Osteoblast (primary cell): Measurements from ENCODE around the gene ANO6. TPM values are rescaled to one million over a fixed set of nuclear protein-coding genes. Genes with fewer than 3 reads are reported as not detected.

Source experiments
- DNase-seq: peaks from one replicate; pipeline ENCODE4 v3.0.0; 2011; ENCODE audit warnings: low spot score, mixed read lengths; ENCODE audit not compliant: insufficient read length; ENCODE audit errors: missing footprints
- H2AFZ ChIP-seq: 2 replicates; pipeline ENCODE4 v1.6.0; 2011; ENCODE audit warnings: mild to moderate bottlenecking, low read length
- H3K27ac ChIP-seq: 2 replicates; pipeline ENCODE4 v1.5.1; 2011; ENCODE audit warnings: mild to moderate bottlenecking, low read depth, low read length, moderate library complexity
- H3K27me3 ChIP-seq: 2 replicates; pipeline ENCODE4 v1.6.0; 2012; ENCODE audit warnings: mild to moderate bottlenecking, control low read depth, inconsistent platforms, low read length, moderate library complexity; ENCODE audit not compliant: insufficient read depth
- H3K36me3 ChIP-seq: 2 replicates; pipeline ENCODE4 v1.5.1; 2011; ENCODE audit warnings: mild to moderate bottlenecking, low read length, control low read depth, moderate library complexity; ENCODE audit not compliant: insufficient read depth
- H3K4me1 ChIP-seq: 2 replicates; pipeline ENCODE4 v1.5.1; 2011; ENCODE audit warnings: mild to moderate bottlenecking, low read length, control low read depth, moderate library complexity; ENCODE audit not compliant: insufficient read depth
- H3K4me2 ChIP-seq: 2 replicates; pipeline ENCODE4 v1.6.0; 2011; ENCODE audit warnings: mild to moderate bottlenecking, low read length; ENCODE audit not compliant: insufficient read depth
- H3K4me3 ChIP-seq: fragments of 200-600 bp; sonication (generic); 3 replicates; pipeline ENCODE4 v1.5.1; 2012; ENCODE audit warnings: mild to moderate bottlenecking, low read length, inconsistent platforms; ENCODE audit not compliant: insufficient read depth
- H3K79me2 ChIP-seq: 2 replicates; pipeline ENCODE4 v1.6.0; 2012; ENCODE audit warnings: mild to moderate bottlenecking, low read length, control low read depth, inconsistent platforms; ENCODE audit not compliant: insufficient read depth
- H3K9me3 ChIP-seq: 2 replicates; pipeline ENCODE4 v1.5.1; 2011; ENCODE audit warnings: low read depth, low read length, control low read depth
- H4K20me1 ChIP-seq: 2 replicates; pipeline ENCODE4 v1.6.0; 2012; ENCODE audit warnings: mild to moderate bottlenecking, low read length, control low read depth; ENCODE audit not compliant: insufficient read depth
- CTCF ChIP-seq: IDR thresholded peaks from 2 replicates; pipeline ENCODE4 v1.5.1; 2011; ENCODE audit warnings: mild to moderate bottlenecking, low read depth, low read length, moderate library complexity; ENCODE audit errors: extremely low read depth
- total RNA-seq: library from RNA; depleted of rRNA; stranded (reverse); fragments of >200 nt; gene quantifications from 2 replicates; pipeline ENCODE4 v1.2.3, GENCODE V29; 2012

ANO6 gene
- total RNA-seq, 1 donor = 49.9 TPM

DNA sequence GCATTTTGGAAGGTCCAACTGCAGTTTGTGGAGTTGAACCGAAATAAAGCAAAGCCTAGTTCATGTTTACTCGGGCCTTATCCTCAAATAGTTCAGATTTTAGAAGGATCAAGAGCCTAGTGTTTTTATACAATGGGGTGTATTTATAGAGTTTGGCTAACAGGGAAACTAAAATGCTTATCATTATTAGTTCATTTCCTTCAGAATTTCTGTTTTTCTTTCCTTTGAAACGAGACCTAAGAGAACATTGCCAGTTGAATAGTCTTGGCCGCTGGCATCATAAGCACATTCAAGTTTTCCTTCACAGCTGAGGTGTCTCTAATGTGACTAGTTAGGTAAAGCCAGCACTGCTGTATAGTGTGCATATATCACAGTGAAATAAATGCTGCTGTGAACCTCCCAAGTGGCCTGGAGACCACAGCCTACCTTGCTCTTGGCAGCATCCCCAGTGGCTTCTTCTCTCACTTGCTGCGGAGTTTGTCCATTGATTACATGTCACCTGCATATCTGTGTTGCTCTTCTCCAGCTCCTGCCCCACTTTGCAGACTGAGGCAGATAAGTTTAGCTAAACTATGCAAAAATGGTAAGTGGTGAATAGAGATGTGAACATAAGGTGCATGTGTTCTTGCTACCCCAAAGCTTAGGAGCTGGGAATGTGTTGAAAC is 88.8 kb downstream of the ANO6 start:
- peak; percentile 42 for DNase-seq
- Histone ChIP-seq H3K4me3 (no peak overlapping the region), H2AFZ (no peak overlapping the region), H3K27ac (peak overlapping the region; percentile 34), H3K4me2 (no peak overlapping the region), H3K4me1 (peaks cover 9% of the 10 kb centered on the region), H3K36me3 (no peaks in the 10 kb centered on the region), H3K79me2 (peaks cover 20% of the 10 kb centered on the region), H3K27me3 (no peaks in the 10 kb centered on the region), H3K9me3 (no peaks in the 10 kb centered on the region), H4K20me1 (no peaks in the 10 kb centered on the region)
- no peak for TF ChIP-seq CTCF

GRCh38 chr12:45305907-45306306 is 90.0 kb downstream of the ANO6 start:
- Histone ChIP-seq H3K4me3 (no peak overlapping the region), H3K4me2 (no peak overlapping the region), H2AFZ (no peak overlapping the region), H3K9me3 (no peaks in the 10 kb centered on the region), H3K79me2 (peaks cover 17% of the 10 kb centered on the region), H3K4me1 (peaks cover 18% of the 10 kb centered on the region), H4K20me1 (no peaks in the 10 kb centered on the region), H3K27ac (no peak overlapping the region), H3K27me3 (no peaks in the 10 kb centered on the region), H3K36me3 (no peaks in the 10 kb centered on the region)
- TF ChIP-seq CTCF = no peak
- DNase-seq = no peak

GRCh38 chr12:45309836-45310626 is 94.1 kb downstream of the ANO6 start:
- DNase-seq = no peak
- Histone ChIP-seq H3K27ac (peak overlapping the region; percentile 47), H3K4me1 (peaks cover 15% of the 10 kb centered on the region), H3K27me3 (no peaks in the 10 kb centered on the region), H3K36me3 (peaks cover 3% of the 10 kb centered on the region), H3K79me2 (peaks cover 19% of the 10 kb centered on the region), H4K20me1 (no peaks in the 10 kb centered on the region), H3K4me2 (peak overlapping the region; percentile 14), H3K9me3 (no peaks in the 10 kb centered on the region), H3K4me3 (no peak overlapping the region), H2AFZ (no peak overlapping the region)
- TF ChIP-seq CTCF = no peak

DNA sequence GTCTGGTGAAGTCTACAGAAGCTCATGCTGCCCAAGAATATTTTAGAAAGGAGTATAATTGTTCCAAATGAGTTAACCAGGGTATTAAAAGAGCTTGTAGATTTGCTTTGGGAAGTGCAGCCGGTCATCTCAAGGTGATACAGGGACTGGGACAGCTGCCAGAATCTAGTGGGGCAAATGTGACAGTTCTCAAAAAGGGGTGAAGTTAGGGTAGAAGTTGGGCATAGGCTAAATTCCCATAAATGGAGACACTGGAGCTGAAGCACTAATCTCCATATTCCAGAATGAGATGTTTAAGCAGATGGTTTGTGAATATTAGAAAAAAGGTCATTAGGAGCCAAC is 94.7 kb downstream of the ANO6 start:
- TF ChIP-seq CTCF = no peak

More for the DNA sequence above, 94.7 kb downstream of the ANO6 start:
- Histone ChIP-seq H2AFZ (no peak overlapping the region), H3K79me2 (peaks cover 19% of the 10 kb centered on the region), H4K20me1 (no peaks in the 10 kb centered on the region), H3K4me3 (no peak overlapping the region), H3K36me3 (peaks cover 3% of the 10 kb centered on the region), H3K4me1 (peaks cover 15% of the 10 kb centered on the region), H3K9me3 (no peaks in the 10 kb centered on the region), H3K4me2 (no peak overlapping the region), H3K27me3 (no peaks in the 10 kb centered on the region), H3K27ac (peak overlapping the region; percentile 47)
- DNase-seq = no peak
